Cardiac muscle cell (in vitro differentiated cells and primary cell): ENCODE measurements around the gene PRKAA1. TPM values are rescaled to one million over a fixed set of nuclear protein-coding genes. Genes with fewer than 3 reads are reported as not detected.

ENCODE experiments used
- DNase-seq, 2 donors: peaks; one replicate each; pipeline versions ENCODE4 v3.0.0 to v3.0.0-alpha.2; 2010 to 2017; ENCODE audit warnings: low read depth in 1 of 2, low spot score in 1 of 2
- H3K27ac ChIP-seq: fragments of 200-600 bp; sonication (generic); 2 replicates; pipeline ENCODE4 v1.5.1; 2016
- H3K27me3 ChIP-seq: fragments of 200-600 bp; sonication (generic); 2 replicates; pipeline ENCODE4 v1.6.0; 2016; ENCODE audit warnings: control low read depth
- H3K36me3 ChIP-seq: fragments of 200-600 bp; sonication (generic); 2 replicates; pipeline ENCODE4 v1.5.1; 2016; ENCODE audit warnings: control low read depth
- H3K4me1 ChIP-seq: fragments of 200-600 bp; sonication (generic); 2 replicates; pipeline ENCODE4 v1.8.1; 2017; ENCODE audit warnings: low read depth, mild to moderate bottlenecking, mixed run types
- H3K4me3 ChIP-seq: fragments of 200-600 bp; sonication (generic); 2 replicates; pipeline ENCODE4 v1.5.1; 2016; ENCODE audit warnings: mild to moderate bottlenecking
- H3K9me3 ChIP-seq: fragments of 200-600 bp; sonication (generic); 2 replicates; pipeline ENCODE4 v1.5.1; 2017; ENCODE audit warnings: low read depth, mild to moderate bottlenecking, control low read depth
- polyA plus RNA-seq: library from polyadenylated mRNA; unstranded; fragments of >200 nt; fragmentation: Nextera tagmentation; extraction: Ambion mirVana; gene quantifications from 2 replicates; pipeline ENCODE4 v1.2.1, GENCODE V29; 2016
- total RNA-seq: library from RNA; depleted of rRNA; stranded (reverse); fragments of >200 nt; gene quantifications from 2 replicates; pipeline ENCODE4 v1.2.3, GENCODE V29; 2016
- TF ChIP-seq, protein P1 (sequence below): IDR thresholded peaks from 2 replicates; pipeline ENCODE4 v1.5.1; 2012; ENCODE audit warnings: low read depth, mild to moderate bottlenecking, low read length

The PRKAA1 gene
- total and polyA plus RNA-seq, 2 experiments from 2014 or later = 22.6 to 26.1 TPM

DNA sequence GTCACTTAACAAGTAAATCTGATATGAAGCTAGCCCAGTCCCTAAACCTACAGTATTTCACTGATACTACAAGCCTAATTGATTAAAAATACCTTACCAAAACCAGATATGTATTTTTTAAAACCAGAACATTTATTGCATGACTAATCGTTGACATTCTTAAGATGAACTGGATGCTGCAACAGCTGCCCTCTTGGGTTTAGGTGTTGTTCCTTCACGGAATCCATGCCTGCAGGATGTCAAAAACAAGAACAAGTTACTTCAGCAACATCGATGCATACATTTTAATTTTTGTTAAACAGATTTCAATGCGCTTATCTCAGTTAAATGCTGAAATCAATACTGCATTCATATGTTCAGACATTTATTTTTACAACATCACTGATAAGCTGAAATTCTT is 34.2 kb upstream of the PRKAA1 start:
- Histone ChIP-seq H3K4me1 (peaks cover 13% of the 10 kb centered on the region), H3K27ac (peak overlapping the region; percentile 4), H3K27me3 (no peaks in the 10 kb centered on the region), H3K4me3 (no peak overlapping the region), H3K9me3 (no peaks in the 10 kb centered on the region), H3K36me3 (peaks cover 66% of the 10 kb centered on the region)
- no peak for DNase-seq
- TF ChIP-seq, protein P1, sequence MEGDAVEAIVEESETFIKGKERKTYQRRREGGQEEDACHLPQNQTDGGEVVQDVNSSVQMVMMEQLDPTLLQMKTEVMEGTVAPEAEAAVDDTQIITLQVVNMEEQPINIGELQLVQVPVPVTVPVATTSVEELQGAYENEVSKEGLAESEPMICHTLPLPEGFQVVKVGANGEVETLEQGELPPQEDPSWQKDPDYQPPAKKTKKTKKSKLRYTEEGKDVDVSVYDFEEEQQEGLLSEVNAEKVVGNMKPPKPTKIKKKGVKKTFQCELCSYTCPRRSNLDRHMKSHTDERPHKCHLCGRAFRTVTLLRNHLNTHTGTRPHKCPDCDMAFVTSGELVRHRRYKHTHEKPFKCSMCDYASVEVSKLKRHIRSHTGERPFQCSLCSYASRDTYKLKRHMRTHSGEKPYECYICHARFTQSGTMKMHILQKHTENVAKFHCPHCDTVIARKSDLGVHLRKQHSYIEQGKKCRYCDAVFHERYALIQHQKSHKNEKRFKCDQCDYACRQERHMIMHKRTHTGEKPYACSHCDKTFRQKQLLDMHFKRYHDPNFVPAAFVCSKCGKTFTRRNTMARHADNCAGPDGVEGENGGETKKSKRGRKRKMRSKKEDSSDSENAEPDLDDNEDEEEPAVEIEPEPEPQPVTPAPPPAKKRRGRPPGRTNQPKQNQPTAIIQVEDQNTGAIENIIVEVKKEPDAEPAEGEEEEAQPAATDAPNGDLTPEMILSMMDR = no peak

DNA sequence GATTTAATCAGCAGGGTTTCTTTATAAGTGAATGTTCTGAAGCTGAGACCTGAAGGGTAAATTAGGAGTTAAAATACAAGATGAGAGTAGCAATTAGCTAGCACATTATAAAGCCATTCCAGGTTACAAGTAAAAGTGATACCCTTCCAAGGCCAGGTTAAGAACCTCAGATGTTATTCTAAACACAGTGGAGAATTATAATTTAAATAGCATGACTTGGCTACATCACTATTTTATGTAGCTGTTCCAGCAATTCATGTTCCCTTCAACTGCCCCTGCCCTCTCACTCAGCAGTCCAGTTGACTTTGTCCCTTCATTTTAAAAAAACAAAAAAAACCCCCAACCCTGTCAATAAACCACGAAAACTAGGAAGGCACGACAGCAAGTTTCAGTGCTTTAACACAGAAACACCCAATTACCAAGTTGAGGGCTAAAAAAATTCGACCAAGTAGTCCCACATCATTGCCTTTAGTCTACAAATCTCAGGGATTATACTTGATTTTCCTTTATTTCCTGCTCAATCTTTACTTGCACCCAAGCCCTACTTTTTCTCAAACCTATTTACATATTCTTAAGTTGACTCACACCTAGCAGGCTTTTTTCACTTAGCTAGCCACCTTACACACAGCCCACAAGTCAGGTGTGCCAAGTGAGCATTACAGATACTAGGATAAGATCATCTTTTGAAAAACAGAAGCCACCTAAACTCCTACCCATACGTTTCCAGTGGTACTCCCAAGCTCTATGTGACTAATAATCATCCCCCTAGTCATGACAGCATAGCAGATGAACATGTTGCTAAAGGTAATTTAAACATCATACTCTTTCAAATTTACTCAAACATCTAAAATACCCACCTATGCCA is 33.4 kb upstream of the PRKAA1 start:
- peaks cover 13% of the 10 kb centered on the region for H3K4me1 ChIP-seq
- H3K36me3 ChIP-seq = peaks cover 72% of the 10 kb centered on the region
- no peaks in the 10 kb centered on the region for H3K27me3 ChIP-seq
- TF ChIP-seq, protein P1 = no peak
- no peaks in the 10 kb centered on the region for H3K9me3 ChIP-seq
- H3K27ac ChIP-seq = peak overlapping the region; percentile 4
- H3K4me3 ChIP-seq = no peak overlapping the region
- DNase-seq = no peak

DNA sequence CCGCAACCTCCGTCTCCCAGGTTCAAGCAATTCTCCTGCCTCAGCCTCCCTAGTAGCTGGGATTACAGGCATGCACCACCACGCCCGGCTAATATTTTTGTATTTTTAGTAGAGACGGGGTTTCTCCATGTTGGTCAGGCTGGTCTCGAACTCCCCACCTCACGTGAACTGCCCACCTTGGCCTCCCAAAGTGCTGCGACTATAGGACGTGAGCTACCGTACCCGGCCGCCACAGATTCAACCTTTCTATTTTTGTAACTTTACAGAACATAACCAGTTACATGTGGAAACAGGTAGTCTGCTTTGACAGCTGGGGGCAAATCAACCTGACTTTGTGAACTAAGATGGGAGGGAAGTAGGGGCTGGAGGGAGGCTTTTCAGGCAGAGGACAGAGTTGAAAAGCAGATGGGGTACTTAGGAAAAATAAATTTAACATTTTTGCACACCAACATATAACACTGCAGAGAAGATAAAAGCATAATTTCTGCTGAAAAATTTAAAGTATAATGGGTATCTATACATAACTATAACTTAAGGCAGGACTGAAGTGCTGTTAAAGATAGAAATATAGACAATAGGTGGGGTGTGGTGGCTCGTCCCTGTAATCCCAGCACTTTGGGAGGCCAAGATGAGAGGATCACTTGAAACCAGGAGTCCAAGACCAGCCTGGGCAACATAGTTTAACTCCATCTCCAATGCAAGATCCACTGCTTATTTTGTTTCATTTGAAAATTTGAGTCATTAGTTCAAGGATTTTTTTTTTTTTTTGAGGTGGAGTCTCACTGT is 31.8 kb upstream of the PRKAA1 start:
- Histone ChIP-seq H3K36me3 (peaks cover 79% of the 10 kb centered on the region), H3K27ac (peak overlapping the region; percentile 60)

DNA sequence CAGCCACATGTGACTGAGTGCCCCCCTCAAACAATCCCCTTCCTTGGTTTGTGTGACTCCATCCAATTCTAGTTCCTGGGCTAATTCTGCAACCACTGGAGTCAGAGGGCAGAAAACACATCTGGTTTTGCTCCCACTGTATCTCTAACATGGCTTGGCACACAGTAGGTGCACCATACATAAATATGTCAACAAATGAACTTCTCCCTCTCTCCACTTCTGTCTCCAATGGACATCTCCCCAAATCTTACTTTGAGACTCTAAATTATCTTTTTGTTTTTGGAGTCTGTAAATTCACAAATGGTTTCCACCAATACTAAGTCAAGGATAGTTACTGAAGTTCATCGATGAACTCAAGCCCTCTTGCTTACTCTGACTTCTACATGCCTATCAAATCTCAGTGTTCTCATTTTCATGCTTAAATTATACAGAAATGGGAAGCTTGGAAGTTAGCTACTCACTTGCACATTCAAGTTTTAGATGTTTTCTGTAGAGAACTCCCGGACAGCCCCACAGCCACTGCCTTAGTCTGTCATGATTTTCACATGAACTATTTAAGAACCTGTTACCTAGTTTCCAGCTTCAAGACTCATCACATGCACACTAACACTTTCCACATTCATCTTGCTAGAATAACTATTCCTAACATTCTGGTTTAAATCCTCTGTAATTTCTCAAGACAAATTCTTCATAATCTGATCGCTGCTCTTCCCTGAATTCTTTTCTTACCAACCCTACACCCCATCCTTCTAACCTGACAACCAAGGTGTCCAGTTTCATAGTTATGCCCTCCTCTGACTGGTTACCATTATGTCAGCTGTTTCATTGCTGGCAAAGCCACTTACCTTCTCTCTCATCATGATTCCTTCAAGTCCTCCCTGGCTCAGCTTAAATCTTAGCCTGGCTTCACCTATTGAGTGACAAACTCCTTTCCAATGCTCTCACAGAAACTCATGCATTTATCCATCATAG is 30.8 kb upstream of the PRKAA1 start:
- H3K4me3 ChIP-seq = no peak overlapping the region
- H3K4me1 ChIP-seq = peaks cover 13% of the 10 kb centered on the region
- peaks cover 79% of the 10 kb centered on the region for H3K36me3 ChIP-seq
- H3K27me3 ChIP-seq = no peaks in the 10 kb centered on the region
- H3K9me3 ChIP-seq = no peaks in the 10 kb centered on the region
- DNase-seq = no peak
- TF ChIP-seq, protein P1 = no peak
- H3K27ac ChIP-seq = peak overlapping the region; percentile 61

More for the DNA sequence above, 31.8 kb upstream of the PRKAA1 start:
- TF ChIP-seq, protein P1 = no peak
- DNase-seq = no peak
- no peaks in the 10 kb centered on the region for H3K9me3 ChIP-seq
- H3K4me3 ChIP-seq = no peak overlapping the region
- peaks cover 13% of the 10 kb centered on the region for H3K4me1 ChIP-seq
- H3K27me3 ChIP-seq = no peaks in the 10 kb centered on the region
